Measurements from ENCODE around the gene SP140. TPM values are rescaled to one million over a fixed set of nuclear protein-coding genes. Genes with fewer than 3 reads are reported as not detected.
"Not testable (repeated sequence)": the region's sequence is repeated elsewhere in the genome, so short reads cannot be mapped to it uniquely, and the experiment has no call there.

Gene SP140
- polyA plus RNA-seq, 3 donors: 0.48 to 0.85 TPM; not detected in 1

DNA sequence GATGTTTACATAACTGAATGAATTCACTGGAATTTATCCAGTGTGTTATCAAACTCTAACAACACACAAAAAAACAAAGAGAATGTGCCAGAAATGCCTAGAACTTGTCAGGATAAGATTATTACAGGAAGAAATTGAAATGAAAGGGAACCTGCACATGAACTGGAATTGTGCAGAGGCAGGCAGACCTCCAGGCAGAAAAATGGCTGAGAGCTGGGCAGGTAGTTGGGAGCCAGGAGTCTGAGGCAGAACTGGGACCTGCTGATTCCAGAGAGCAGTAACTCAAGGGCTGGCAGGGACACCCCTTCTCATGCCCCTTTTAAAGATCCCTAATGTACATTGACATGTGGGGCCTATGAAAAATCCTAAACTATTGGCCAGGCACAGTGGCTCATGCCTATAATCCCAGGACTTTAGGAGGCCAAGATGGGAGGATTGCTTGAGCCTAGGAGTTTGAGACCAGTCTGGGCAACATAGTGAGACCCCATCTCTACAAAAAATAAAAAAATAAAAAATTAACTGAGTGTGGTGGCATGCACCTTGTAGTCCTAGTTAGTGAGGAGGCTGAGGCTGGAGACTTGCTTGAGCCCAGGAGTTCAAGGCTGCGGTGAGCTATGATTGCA is 5.1 kb upstream of the SP140 start:
- 88 to 100% (median 100%) methylated on average over 1 of the region's 1 CpG for WGBS, 3 donors
- no peak overlapping the region for H3K27ac ChIP-seq (ENCODE audit: low read depth, low read length)

DNA sequence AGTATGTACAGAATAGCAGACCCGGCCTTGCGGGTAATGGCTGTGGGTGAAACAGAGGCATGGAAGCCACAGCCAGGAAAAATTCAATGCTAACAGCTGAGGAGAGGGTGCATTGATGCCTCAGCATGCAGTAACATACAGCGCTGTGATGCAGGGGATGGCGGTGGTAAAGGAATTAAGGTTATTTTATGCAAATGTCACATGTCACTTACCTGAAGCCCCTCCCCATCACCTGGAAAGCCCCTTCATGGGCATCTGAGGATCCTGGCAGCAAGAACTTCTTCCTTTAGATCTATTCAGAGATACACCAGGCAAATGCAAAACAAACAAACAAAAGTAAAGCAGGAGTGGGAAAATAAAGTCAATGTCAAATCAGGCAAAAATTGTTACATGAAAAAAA is 4.0 kb upstream of the SP140 start:
- 94 to 99% (median 98%) methylated on average over 4 of the region's 4 CpGs for WGBS, 3 donors
- no peak overlapping the region for H3K27ac ChIP-seq (ENCODE audit: low read depth, low read length)

DNA sequence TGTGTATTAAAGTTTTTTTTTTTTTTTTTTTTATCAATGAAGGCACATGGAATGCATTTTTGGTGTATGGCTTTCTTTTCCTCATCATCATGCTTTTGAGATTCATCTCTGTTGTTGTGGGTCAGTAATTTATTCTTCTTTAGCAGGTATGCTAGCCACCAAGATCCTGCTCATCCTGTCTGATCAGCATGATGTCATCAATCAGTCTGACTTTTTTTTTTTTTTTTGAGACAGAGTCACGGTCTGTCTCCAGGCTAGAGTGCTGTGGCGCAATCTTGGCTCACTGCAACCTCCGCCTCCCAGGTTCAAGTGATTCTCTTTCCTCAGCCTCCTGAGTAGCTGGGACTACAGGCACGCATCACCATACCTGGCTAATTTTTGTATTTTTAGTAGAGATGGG is 2.7 kb upstream of the SP140 start:
- WGBS, 3 donors: 74 to 93% (median 77%) methylated on average over 4 of the region's 4 CpGs
- not testable (repeated sequence) for H3K27ac ChIP-seq (ENCODE audit: low read depth, low read length)

- no peak overlapping the region for H3K27ac ChIP-seq (ENCODE audit: low read depth, low read length)
Measured at GRCh38 chr2:230224458-230224857, 1.1 kb upstream of the SP140 start.

- 84 to 91% (median 88%) methylated on average over 4 of the region's 4 CpGs for WGBS, 3 donors
- H3K27ac ChIP-seq (ENCODE audit: low read depth, low read length): no peak overlapping the region
Measured at GRCh38 chr2:230226051-230226551, 565 bp downstream of the SP140 start.

DNA sequence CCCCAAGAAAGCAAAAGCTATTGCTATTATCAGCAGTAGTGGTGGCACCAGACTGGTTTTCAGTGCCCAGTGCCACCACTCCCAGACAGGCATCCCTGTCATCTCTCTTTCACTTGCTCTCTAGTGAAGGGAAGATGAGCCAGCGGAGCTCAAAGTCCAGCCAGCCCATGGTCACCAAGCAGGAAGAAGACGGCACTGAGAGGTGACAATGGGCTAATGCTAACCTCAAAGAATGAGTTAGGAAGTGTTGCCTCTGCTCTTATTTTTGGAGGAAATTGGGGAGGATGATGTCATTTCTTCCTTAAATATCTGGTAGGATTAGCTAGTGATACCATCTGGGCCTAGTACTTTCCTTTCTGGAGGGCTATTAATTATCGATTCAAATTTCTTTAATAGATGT is 1.7 kb downstream of the SP140 start:
- no peak overlapping the region for H3K27ac ChIP-seq (ENCODE audit: low read depth, low read length)
- 66 to 85% (median 70%) methylated on average over 3 of the region's 3 CpGs for WGBS, 3 donors

DNA sequence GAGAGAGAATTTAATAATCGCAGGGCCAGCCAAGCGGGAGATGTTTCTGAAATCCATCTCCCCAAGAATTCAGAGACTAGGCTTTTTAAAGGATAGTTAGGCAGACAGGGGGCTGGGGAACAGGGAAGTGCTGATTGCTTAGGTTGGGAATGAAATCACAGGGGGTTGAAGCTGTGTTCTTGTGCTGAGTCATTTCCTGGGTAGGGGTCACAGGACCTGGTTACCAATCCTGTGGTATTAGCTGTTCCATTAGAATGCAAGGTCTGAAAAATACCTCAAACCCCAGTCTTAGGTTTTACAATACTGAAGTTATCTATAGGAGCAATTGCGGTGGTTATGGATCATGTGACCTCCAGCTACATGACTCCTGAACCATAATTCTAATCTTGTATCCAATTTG is 4.6 kb downstream of the SP140 start:
- no peak overlapping the region for H3K27ac ChIP-seq (ENCODE audit: low read depth, low read length)
- 88 to 94% (median 88%) methylated on average over 3 of the region's 3 CpGs for WGBS, 3 donors

DNA sequence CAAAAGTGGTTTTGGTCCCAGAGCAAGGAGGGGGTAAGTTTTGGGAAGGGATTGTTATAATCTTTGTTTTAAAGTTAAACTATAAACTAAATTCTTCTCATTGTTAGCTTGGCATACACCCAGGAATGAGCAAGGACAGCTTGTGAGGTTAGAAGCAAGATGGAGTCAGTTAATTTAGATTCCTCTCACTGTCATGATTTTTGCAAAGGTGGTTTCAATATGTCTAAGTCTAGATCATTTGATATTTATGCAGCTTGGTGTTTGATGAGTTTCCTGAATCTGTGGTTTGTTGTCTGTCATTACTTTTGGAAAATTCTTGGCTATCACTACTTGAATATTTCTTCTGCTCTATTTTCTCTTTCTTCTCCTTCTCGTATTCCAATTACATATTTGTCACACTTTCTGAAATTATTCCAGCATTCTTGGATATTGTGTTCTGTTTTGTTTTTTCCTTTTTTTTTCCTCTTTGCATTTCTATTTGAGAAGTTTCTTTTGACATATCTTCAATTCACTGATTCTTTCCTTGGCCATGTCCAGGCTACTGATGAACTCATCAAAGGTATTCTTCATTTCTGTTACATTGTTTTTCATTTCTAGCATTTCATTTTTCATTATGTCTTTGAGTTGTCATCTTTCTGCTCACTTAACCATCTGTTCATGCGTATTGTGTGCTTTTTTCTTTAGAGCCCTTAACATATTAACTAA is 5.1 kb downstream of the SP140 start:
- WGBS, 3 donors: 81 to 87% (median 86%) methylated on average over 2 of the region's 2 CpGs
- no peak overlapping the region for H3K27ac ChIP-seq (ENCODE audit: low read depth, low read length)

- WGBS, 3 donors: 50 to 63% (median 55%) methylated on average over 3 of the region's 3 CpGs
- H3K27ac ChIP-seq (ENCODE audit: low read depth, low read length): no peak overlapping the region
Measured at GRCh38 chr2:230231251-230231650, 5.7 kb downstream of the SP140 start.

GRCh38 chr2:230234122-230234722 is 8.7 kb downstream of the SP140 start:
- WGBS, 3 donors: 70 to 82% (median 75%) methylated on average over 3 of the region's 3 CpGs

GRCh38 chr2:230234845-230235244 is 9.3 kb downstream of the SP140 start:
- no peak overlapping the region for H3K27ac ChIP-seq (ENCODE audit: low read depth, low read length)
- WGBS, 3 donors: 83 to 88% (median 86%) methylated on average over 3 of the region's 3 CpGs

More at GRCh38 chr2:230234122-230234722, 8.7 kb downstream of the SP140 start:
- H3K27ac ChIP-seq (ENCODE audit: low read depth, low read length): no peak overlapping the region

GRCh38 chr2:230244211-230244610 is 18.7 kb downstream of the SP140 start:
- WGBS, 3 donors: 88 to 96% (median 92%) methylated on average over 2 of the region's 2 CpGs
- H3K27ac ChIP-seq (ENCODE audit: low read depth, low read length): no peak overlapping the region

GRCh38 chr2:230246206-230246605 is 20.7 kb downstream of the SP140 start:
- WGBS, 3 donors: 41 to 67% (median 46%) methylated on average over 3 of the region's 3 CpGs
- no peak overlapping the region for H3K27ac ChIP-seq (ENCODE audit: low read depth, low read length)

DNA sequence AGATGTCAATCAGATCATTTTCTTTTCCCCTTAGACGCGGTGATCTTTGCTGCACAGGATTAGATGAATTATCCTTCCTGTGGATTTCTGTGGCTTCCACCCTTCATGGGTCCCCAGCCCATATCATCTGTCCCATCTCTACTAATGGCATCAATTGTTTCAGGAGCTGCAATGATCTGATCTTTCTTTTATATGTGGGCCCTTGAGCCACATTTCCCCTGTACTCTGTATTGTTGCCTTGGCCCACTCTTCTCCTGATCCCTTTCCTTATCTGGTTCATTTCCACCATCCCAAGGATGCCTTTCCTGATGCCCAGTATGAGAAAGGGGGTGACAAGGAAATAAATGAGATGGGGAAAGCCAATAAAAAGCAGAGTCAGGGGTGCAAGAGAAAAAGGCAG is 24.7 kb downstream of the SP140 start:
- 81 to 98% (median 96%) methylated on average over 2 of the region's 2 CpGs for WGBS, 3 donors
- no peak overlapping the region for H3K27ac ChIP-seq (ENCODE audit: low read depth, low read length)

DNA sequence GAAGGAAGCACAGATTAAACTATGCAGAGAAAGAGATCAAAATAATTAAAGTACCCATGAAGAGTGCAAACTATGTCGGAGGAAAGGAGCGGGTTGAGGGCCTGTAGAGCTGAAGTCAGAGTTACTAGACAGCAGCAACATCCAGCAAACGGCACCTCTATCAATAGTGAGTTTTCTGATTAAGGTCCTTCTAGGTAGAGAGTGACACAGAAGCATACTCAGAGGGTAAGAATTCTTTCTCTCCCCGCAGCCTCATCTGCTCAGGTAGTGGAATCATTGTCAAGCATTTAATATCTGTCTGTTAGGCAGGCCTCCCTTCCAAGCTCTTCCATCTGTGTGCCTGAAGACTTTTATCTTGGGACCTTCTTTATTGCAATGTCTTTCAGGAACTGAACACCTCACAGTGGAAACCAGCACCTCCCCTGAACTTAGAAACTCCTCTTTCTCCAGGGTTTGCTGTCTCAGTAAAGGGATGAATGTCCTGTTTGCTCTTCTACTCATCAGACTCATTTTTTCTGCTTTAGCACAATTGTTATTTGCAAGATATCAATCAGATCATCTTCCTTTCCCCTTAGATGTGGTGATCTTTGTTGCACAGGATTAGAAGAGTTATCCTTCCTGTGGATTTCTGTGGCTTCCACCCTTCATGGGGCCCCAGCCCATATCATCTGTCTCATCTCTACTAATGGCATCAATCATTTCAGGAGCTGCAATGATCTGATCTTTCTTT is 28.8 kb downstream of the SP140 start:
- WGBS, 3 donors: 73 to 85% (median 79%) methylated on average over 4 of the region's 4 CpGs
- no peak overlapping the region for H3K27ac ChIP-seq (ENCODE audit: low read depth, low read length)

DNA sequence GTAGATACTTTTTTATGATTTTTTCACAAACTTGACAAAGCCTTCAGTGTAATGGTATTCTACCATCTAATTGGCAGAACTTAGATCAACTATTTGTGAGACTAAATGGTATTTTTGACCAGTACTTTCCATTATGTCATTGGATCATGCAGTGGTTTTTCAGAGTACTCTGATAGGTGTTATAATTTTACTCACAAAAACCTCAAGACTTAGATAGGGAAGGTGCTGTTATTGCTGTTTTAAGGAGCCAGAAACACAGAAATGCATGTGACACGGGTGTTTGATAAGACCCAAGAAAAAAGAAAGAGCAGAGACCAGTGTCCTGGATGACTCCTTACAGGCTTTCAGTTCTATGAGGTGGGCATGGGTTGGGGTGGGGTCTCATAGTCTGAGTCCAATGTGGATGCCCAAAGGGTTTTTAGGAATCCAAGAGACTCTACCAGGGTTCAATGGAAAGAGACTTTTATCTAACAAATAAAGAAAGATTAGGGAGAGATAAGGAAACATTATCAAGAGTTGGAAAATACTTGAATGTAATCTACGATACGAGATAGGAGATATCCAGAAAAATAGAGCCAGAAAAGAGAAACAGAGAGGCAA is 31.3 kb downstream of the SP140 start:
- 52 to 93% (median 92%) methylated on average over 3 of the region's 3 CpGs for WGBS, 3 donors
- H3K27ac ChIP-seq (ENCODE audit: low read depth, low read length): no peak overlapping the region

- H3K27ac ChIP-seq (ENCODE audit: low read depth, low read length): no peak overlapping the region
- 68 to 72% (median 69%) methylated on average over 4 of the region's 4 CpGs for WGBS, 3 donors
Measured at GRCh38 chr2:230258483-230258882, 32.9 kb downstream of the SP140 start.

GRCh38 chr2:230262246-230262645 is 36.7 kb downstream of the SP140 start:
- no peak overlapping the region for H3K27ac ChIP-seq (ENCODE audit: low read depth, low read length)
- WGBS, 3 donors: 73 to 88% (median 87%) methylated on average over 5 of the region's 5 CpGs

DNA sequence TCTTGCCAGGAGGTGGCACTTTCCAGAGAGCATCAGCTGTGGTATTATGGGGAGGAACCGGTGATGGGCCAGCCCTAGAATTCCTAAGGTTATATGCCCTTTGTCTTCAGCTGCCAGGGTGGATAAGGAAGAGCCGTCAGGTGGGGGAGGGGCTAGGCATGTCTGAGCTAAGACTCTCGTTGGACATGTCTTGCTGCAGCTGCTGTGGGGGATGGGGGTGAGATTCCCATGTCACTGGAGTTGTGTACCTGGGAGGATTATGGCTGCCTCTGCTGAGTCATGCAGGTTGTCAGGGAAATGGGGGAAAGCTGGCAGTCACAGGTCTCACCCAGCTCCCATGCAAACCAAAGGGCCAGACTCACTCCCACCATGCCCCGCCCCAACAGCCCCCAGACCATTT is 39.4 kb downstream of the SP140 start:
- not testable (repeated sequence) for H3K27ac ChIP-seq (ENCODE audit: low read depth, low read length)
- 50 to 74% (median 70%) methylated on average over 4 of the region's 4 CpGs for WGBS, 3 donors
